Smooth muscle cell of the umbilical artery (primary cell): Measurements from ENCODE around the gene SHLD3. TPM values are rescaled to one million over a fixed set of nuclear protein-coding genes. Genes with fewer than 3 reads are reported as not detected.

Source experiments
- total RNA-seq: library from RNA; depleted of rRNA; stranded (reverse); fragments of >200 nt; gene quantifications from 2 replicates; pipeline ENCODE4 v1.2.3, GENCODE V29; 2014

The SHLD3 gene, protein sequence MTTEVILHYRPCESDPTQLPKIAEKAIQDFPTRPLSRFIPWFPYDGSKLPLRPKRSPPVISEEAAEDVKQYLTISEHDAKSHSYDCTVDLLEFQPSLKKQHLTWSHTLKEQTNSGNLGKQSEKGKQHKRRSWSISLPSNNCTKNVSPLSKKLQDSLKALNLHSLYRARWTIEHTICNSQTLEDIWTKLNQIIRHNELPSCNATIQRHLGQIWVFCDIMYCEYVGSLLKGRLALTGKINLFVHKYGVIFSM
- 3.9 and 5.0 TPM in 2 replicates for total RNA-seq

DNA sequence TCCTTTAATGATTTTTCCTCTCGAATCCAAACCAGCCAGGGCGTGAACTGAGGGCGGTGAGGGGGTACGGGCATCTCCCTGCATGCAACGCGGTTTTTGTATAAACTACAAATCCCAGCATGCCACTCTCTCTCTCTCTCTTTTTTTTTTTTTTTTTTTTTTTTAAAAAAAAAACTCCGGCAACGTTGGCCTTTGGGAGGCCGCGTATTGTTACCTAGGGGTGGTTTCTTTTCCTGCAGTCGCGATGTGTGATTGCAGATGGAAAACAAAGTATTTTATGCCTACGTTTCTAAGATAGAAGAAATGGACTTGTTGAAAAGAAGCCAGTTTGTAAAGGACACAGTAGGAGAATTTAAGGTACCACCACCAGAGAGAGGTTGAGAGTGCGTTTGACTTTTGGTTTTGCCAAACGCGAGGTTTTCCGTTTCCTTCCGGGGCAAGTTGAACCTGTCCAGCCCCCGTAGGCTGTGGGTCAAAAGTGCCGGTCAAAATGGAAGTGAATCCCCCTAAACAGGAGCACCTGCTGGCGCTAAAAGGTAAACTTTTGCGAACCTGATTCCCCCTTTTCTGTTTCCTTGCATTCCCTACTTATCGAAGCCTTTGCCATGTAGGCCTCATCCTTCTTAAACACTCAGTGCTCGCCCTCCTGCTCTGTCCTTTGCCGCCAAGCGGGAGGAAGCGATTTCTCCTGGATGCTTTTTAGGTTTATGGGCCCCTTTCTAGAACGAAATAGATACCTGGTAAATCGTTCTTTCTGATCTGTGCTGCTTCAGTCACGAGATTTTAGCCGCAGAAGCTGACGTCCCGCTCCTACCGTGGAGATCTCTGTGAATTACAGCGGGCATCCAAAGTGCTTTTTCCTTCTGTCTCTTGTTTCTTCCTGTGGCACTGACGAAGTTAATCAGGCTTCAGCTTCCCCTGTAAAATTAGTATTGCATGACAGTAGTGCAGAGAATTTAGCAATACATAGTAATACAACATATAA, at the start of gene SHLD3, which contains the start of gene TRAPPC13:
Gene SHLD3, plus strand, starts transcription at position 457 of the 985 bp plus-strand sequence. CDS start 4,561 bp downstream, outside the sequence.
Gene TRAPPC13, plus strand, starts transcription at position 457 of the 985 bp plus-strand sequence. Its CDS starts 34 bp downstream, at position 491.

DNA sequence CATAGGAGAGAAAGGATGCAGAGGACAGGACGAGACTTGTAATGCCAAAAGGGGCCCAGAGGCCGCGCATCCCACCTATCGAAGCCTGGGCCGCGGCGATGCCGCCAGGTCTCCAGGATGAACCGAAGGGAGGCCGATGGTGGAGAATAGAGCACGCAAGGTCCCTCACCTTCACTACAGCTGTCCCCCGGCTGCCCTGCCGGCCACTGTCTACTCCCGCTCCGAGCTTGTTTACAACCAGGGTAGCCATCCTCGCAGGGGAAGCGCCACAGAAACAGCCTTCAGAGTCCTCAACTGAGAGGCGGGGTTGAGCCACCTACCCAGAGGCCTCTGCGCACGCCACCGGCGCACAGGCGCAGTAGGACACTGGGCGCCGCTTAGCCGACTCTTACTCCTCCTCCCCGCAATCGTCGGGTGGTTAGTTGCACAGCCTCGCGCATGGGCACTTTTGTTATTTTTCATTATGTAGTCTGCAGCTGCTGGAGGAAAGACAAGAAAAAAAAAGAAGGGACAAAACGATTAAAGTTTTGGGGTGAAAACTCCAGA, 729 bp upstream of the SHLD3 start, which contains the start of gene TRIM23:
Gene TRIM23, minus strand, starts transcription at position 309 of the 546 bp plus-strand sequence. Its CDS starts 59 bp downstream, at position 250.

Other genes with a start within 250 kb of the SHLD3 start
- gene ADAMTS6, start 143.1 kb upstream of the SHLD3 start, total RNA-seq, result 86.5 and 141 TPM in 2 replicates
- 1.8 and 13.6 TPM in 2 replicates for gene CENPK, start 61.9 kb upstream of the SHLD3 start, total RNA-seq
- 44.8 and 45.7 TPM in 2 replicates for gene PPWD1, start 61.7 kb upstream of the SHLD3 start, total RNA-seq
- gene TRIM23, start 694 bp upstream of the SHLD3 start, total RNA-seq, result 30.8 and 39.2 TPM in 2 replicates
- 34.7 TPM in 2 replicates for gene TRAPPC13, start within 50 bp of the SHLD3 start, total RNA-seq
- 14.3 and 26.7 TPM in 2 replicates for gene SGTB, start 97.1 kb downstream of the SHLD3 start, total RNA-seq
- 25.5 and 62.8 TPM in 2 replicates for gene NLN, start 97.2 kb downstream of the SHLD3 start, total RNA-seq